Stimulated activated naive B cell treated with anti-CD40 and anti-IgM and Interleukin-4, amounts not matched to agents 10 μg/mL and 1 μg/mL and 100 μg/mL, for 72 hours (primary cell): ENCODE data around the gene ANKZF1.

Source experiments
- ATAC-seq, 2 donors: fragments of 150-1000 bp; cut with Tn5 transposase; replicated peaks; 2 replicates each; pipeline ENCODE4 v1.10.0; 2021; ENCODE audit warnings: moderate library complexity in 1 of 2
- DNase-seq: peaks from one replicate; pipeline ENCODE4 v3.0.0; 2021
- H3K27ac Mint-ChIP-seq: one replicate; pipeline ENCODE4 v1.8.0; 2022; ENCODE audit warnings: mild to moderate bottlenecking, mixed read lengths
- H3K27me3 Mint-ChIP-seq, 2 donors: one replicate each; pipeline ENCODE4 v1.8.0; 2022; ENCODE audit warnings: mixed read lengths in 2 of 2
- H3K36me3 Mint-ChIP-seq, 2 donors: one replicate each; pipeline ENCODE4 v1.8.0; 2022; ENCODE audit warnings: mixed read lengths in 2 of 2, mild to moderate bottlenecking in 1 of 2
- H3K4me1 Mint-ChIP-seq, 2 donors: one replicate each; pipeline ENCODE4 v1.8.0; 2022; ENCODE audit warnings: mixed read lengths in 2 of 2, mild to moderate bottlenecking in 1 of 2
- H3K4me3 Mint-ChIP-seq, 2 donors: one replicate each; pipeline ENCODE4 v1.8.0; 2022; ENCODE audit warnings: mild to moderate bottlenecking in 2 of 2, mixed read lengths in 2 of 2, moderate library complexity in 1 of 2
- H3K9me3 Mint-ChIP-seq, 2 donors: one replicate each; pipeline ENCODE4 v1.8.0; 2022; ENCODE audit warnings: mixed read lengths in 2 of 2, mild to moderate bottlenecking in 1 of 2

The ANKZF1 gene

DNA sequence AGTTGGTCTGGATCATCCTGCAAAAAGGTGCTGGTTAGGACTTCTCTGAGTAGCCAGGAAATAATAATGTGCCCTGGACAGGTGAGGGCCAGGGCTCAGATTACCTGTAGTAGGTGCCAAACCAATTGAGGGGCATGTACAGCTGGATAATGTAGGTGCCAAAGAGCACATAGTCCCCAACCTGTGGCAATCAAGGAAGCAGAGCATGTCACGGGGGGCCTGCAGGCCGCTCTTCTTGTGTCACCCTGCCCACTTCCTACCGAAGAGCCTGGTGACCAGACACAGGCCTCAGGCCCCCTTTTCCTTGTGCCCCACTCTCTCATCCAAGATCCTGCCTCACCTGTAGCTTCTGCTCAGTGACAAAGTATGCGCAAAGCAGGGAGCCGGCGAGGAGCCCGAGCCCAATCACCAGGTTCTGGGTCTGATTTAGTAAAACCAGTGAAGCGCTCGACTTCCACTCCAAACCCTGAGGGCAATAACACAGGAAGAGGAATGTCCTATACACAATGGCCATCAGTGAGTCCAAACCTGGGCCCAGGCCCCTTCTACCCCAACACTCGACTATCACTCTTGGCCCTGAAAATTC, 16.0 kb upstream of the ANKZF1 start:
- Mint-ChIP-seq H3K9me3 (no peaks in the 10 kb centered on the region), H3K27ac (no peak overlapping the region), H3K27me3 (no peaks in the 10 kb centered on the region), H3K36me3 (peaks cover 46 to 48% of the 10 kb centered on the region in 2 donors), H3K4me1 (peaks cover 23 to 47% of the 10 kb centered on the region in 2 donors), H3K4me3 (no peak overlapping the region)
- no peak for DNase-seq
- ATAC-seq, result no peak

DNA sequence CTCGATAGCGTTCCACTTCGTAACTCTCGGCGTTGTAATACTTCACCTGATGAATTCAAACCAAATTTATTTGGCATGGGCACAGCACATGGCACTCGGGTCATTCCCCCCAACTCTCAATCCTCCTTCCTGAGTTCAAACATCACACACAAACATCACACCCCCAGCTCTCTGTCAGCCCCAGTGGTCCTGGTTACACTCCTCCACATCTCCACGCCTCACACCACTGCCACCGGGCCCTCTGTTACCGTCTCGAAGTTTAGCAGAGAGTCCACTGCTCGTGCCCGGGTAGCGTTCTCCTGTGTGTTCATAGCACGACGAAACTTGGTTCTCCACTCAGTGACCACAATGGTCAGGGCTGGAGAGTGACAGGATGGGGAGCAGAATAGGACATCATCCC, 15.5 kb upstream of the ANKZF1 start:
- H3K27me3 Mint-ChIP-seq, result no peaks in the 10 kb centered on the region
- H3K4me1 Mint-ChIP-seq, result peaks cover 21 to 44% of the 10 kb centered on the region in 2 donors
- H3K9me3 Mint-ChIP-seq, result no peaks in the 10 kb centered on the region
- peak overlapping the region; percentile 6 for H3K27ac Mint-ChIP-seq
- H3K4me3 Mint-ChIP-seq, result no peak overlapping the region
- ATAC-seq (no peak), DNase-seq (no peak)
- H3K36me3 Mint-ChIP-seq, result peaks cover 45% of the 10 kb centered on the region in 2 donors

DNA sequence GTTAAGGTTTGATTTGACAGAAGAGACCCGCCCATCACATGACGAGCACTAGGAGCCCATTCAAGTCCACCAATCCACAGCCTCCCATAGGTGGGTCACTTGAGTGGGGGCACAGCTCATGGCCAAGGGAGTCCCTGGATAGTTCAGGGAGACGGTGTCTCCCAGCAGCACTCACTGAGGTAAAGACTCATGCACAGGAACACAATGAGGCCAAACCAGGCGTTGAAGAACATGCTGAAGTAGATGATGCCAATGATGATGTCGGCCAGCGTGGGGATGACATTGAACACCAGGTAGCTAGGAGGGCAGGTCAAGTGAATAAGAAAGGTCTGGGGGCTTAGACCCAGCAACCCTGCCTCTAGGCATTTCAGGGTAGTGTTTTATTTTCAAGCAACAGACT, 14.8 kb upstream of the ANKZF1 start:
- no peaks in the 10 kb centered on the region for H3K9me3 Mint-ChIP-seq
- ATAC-seq (no peak), DNase-seq (no peak)
- H3K27me3 Mint-ChIP-seq, result no peaks in the 10 kb centered on the region
- no peak overlapping the region for H3K4me3 Mint-ChIP-seq
- H3K4me1 Mint-ChIP-seq, result peaks cover 20 to 47% of the 10 kb centered on the region in 2 donors
- no peak overlapping the region for H3K27ac Mint-ChIP-seq
- peaks cover 46 to 48% of the 10 kb centered on the region in 2 donors for H3K36me3 Mint-ChIP-seq

DNA sequence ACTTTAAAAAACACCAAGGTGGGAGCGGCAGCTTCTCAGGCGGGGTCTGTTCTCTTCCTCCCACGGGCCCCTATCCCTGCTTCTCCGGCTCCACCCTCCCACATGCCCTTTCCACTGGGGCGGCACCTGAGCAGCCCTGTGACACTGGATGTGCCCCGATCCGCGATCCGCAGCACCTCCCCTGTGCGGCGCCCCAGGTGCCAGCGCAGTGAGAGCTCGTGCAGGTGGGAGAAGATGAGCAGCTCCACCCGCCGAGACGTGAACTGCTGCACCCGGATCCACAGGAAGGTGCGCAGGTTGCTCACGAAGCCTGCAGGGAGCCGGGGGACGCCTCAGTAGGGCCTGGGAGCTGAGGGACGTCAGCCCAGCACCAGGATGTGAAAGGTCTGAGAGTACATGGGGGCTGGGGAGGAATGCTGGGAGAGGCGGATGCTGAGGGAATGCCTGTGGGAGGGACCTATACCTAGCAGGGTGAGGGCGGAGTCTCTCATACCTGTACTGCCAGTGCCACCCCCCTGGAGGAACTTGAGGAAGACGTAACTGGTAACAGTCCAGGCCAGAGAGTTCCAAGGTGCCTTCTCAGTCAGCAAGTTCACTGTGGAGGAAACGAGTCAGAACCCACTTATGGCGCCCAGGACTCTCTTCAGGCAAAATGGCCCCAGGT, 13.6 kb upstream of the ANKZF1 start:
- Mint-ChIP-seq H3K4me3 (peak overlapping the region in 1 of 2 donors; percentile 32), H3K9me3 (no peaks in the 10 kb centered on the region), H3K27me3 (no peaks in the 10 kb centered on the region), H3K4me1 (peaks cover 21 to 54% of the 10 kb centered on the region in 2 donors), H3K27ac (no peak overlapping the region), H3K36me3 (peaks cover 47 to 57% of the 10 kb centered on the region in 2 donors)
- DNase-seq (no peak), ATAC-seq (no peak)

DNA sequence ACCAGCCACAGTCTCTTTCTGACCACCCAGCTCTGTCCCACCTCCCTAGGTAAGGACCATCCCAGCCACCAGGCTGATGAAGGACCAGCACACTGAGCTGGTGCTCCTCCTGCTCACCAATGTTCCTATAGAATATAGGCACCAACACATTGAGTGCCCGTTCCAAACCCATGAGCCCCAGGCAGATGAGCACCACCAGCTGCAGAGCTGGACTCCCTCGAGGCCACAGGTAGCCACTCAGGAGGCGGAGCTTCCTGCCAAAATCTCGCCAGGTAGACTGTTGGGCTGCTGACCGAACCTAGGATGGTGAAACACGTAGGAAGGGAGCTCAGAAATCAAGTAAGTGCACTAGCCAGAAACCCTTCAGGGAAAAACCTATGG, 13.1 kb upstream of the ANKZF1 start:
- DNase-seq, result no peak
- peaks cover 49 to 59% of the 10 kb centered on the region in 2 donors for H3K36me3 Mint-ChIP-seq
- H3K27ac Mint-ChIP-seq, result peak overlapping the region; percentile 37

DNA sequence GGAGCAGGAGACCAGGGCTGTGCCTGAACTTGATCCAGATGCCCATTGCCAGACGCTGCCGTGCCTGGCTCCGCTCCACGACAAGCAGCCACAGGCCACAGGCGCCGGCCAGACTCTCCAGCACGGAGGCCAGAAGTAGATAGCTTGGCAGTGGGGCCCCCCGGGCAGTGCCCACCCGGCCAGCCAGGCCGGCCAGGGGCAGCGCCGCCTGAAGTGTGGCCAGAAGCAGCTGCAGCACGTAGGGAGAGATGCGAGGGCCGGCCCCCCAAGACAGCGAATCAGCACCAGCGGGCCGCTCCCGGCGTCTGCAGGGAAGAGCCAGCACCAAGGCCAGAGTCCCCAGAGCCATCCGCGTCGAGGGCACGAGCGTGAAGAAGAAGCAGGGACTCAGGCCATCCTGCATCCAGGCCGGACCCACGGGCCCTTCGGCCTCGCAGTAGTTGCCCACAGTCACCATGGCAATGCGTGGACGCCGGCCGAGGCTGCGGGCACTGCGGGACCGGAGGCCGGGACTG, 11.3 kb upstream of the ANKZF1 start:
- peaks cover 45 to 56% of the 10 kb centered on the region in 2 donors for H3K36me3 Mint-ChIP-seq
- H3K9me3 Mint-ChIP-seq, result no peaks in the 10 kb centered on the region
- peak overlapping the region; percentile 90 to 95 for H3K4me3 Mint-ChIP-seq
- no peaks in the 10 kb centered on the region for H3K27me3 Mint-ChIP-seq
- H3K4me1 Mint-ChIP-seq, result peaks cover 21 to 40% of the 10 kb centered on the region in 2 donors
- DNase-seq (no peak), ATAC-seq (peak; percentile 52 to 55)
- H3K27ac Mint-ChIP-seq, result peak overlapping the region; percentile 93

More for the DNA sequence above, 13.1 kb upstream of the ANKZF1 start:
- H3K4me1 Mint-ChIP-seq, result peaks cover 21 to 50% of the 10 kb centered on the region in 2 donors
- H3K4me3 Mint-ChIP-seq, result peak overlapping the region; percentile 64 to 95
- no peaks in the 10 kb centered on the region for H3K27me3 Mint-ChIP-seq
- H3K9me3 Mint-ChIP-seq, result no peaks in the 10 kb centered on the region
- ATAC-seq, result no peak

DNA sequence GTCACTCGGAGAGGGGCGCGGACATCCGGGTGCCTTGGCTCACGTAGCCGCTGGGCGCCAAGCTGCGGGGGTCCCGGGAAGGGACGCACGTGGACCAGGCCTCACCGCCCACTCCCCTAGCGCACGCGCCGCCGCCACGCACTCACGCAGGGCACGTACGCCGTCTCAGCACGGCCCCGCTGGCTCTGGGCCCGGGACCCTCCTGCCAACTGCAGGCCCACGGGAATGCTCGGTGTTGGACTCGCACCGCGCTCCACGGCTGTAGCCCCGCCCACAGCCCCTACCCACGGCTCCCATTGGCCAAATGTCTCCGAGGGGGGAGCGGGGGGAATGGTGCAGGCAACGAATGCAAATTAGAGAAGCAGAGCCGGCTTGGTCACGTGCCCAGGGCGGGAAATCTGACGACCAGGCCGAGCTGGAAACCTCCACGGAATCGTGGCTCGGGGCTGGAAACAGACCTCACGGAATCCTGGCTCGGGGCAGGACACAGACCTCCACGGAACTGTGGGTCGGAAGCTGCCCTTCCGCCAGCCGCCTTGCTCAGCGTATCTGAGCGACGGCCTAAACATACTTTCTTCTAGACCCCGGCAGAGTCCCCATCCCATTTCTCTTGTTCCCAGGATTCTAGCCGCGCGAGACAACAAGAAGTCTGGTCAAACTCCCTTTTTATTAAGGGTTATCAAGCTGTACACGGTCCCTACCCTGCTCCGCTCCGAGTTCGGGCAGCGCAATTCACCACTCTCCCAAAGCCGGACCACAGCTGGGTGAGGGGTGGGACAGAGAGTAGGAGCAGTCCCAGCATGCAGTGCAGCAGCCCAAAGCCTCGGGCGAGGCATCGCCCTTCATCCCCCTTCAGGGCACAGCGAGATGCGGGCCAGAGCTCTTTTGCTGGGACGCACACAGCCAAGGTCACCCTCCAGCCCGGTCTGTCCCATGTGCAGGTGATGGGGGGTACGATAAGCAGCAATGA, 10.6 kb upstream of the ANKZF1 start, which contains the start of gene ABCB6:
Gene ABCB6 (minus strand): TSS at position 227 of the 970 bp plus-strand sequence. CDS start 285 bp downstream, outside the sequence.
- Mint-ChIP-seq H3K36me3 (peaks cover 44 to 59% of the 10 kb centered on the region in 2 donors), H3K9me3 (no peaks in the 10 kb centered on the region), H3K27ac (peak within 1 kb of the TSS; percentile 93), H3K27me3 (no peaks in the 10 kb centered on the region), H3K4me1 (peaks cover 21 to 40% of the 10 kb centered on the region in 2 donors), H3K4me3 (peak within 1 kb of the TSS; percentile 90 to 95)
- DNase-seq (peak; percentile 86), ATAC-seq (peak; percentile 84 to 91)

DNA sequence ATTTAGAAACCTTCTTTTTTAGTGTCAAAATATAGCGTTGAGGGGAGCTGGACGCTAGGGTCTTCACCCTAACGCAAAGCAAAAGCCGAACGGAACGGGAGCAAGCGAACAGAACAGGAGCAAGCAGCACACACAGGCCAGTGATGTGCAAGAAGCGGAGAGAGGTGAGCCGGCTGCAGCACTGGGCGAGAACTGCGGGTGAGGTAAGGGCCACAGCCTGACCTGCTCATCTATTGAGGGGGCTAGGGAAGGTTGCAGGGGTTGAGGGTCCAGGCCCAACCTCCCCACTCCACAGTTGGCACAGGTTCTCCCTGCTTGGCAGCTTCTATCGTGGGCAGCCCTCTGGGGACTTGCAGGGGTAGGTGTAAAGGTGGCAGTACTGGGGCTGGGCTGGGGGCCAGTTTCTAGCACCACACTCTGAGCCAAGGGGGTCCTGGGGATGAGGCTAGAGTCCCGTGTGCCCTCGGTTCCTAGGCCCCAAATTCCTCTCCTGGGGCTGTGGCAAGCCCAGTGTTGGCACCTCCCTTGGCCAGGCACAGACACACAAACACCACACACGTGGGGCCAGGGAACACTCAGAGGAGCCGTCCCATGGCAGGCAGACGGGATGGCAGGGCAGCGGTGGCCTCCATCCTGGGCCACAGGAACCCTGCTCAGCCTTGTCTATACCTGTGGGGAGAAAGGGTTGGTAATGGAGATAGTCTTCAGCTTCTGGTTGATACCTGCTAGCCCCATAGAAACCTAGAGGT, 9.6 kb upstream of the ANKZF1 start:
- Mint-ChIP-seq H3K36me3 (peaks cover 46 to 59% of the 10 kb centered on the region in 2 donors), H3K27me3 (no peaks in the 10 kb centered on the region), H3K4me1 (peaks cover 20 to 43% of the 10 kb centered on the region in 2 donors), H3K9me3 (no peaks in the 10 kb centered on the region), H3K4me3 (peak overlapping the region; percentile 6 to 95), H3K27ac (no peak overlapping the region)
- DNase-seq, result no peak
- ATAC-seq, result no peak

DNA sequence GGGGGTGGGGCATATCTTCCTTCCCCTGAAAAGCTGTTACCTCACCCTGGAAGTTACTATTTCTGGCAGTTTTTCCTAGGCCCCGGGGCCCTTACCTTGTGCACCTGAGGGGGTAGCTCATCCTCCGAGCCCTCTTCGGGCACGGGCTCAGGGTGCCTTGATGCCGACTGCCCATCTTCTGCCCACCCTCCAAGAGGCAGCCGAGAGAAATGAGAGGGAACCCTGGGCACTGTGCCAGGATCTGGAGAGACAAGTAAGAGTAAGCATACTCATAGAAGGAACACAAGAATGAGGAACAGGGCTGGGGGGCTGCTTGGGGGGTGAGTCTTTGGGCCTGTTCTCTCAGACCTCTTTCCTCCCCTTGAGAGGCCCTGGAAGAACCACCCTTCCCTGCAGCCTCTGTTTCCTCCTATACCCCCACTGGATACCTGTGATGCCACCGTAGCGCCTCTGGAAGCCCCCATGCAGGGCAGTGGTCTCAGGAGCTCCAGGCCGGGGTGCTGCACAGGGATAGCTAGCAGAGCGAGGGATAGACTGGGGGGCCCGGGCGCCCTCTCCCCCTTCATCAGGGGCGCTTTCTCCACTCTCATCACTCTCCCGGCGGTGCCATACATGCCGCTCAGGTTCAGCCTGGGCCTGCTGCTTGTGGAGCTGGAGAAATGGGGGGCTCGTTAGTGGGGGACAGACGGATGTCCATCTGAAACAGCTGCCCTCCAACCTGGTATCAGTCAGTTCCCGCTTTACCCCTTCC, 8.8 kb upstream of the ANKZF1 start:
- ATAC-seq (no peak), DNase-seq (no peak)
- peaks cover 53 to 63% of the 10 kb centered on the region in 2 donors for H3K36me3 Mint-ChIP-seq
- H3K4me3 Mint-ChIP-seq, result no peak overlapping the region
- peaks cover 20 to 47% of the 10 kb centered on the region in 2 donors for H3K4me1 Mint-ChIP-seq
- no peaks in the 10 kb centered on the region for H3K27me3 Mint-ChIP-seq
- H3K9me3 Mint-ChIP-seq, result no peaks in the 10 kb centered on the region
- no peak overlapping the region for H3K27ac Mint-ChIP-seq

DNA sequence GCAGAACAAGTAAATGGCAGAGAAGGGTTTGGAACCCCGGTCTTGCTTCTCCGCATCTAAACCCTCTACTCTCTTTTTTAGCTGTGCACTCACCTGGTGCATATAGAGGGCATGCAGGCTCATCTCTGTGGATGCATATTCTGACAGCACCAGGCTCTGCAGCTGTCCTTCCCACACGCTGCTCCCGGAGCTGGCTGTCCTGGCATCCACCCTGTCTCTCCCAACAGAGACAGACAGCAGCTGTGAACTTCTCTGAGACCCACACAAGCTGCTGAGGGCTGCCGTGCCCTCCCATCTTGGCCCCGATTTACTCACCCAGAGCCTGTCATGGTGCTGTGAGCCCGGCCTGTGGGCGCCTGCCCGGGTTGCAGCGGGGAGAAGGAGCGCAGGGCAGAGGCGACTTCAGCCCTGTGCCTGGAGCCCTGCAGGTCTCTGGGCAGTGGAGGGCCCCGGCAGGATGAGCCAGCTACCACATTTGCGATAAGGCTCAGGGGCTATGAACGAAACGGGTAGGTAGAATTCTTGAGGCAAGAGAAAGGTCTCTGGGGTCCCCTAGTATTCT, 7.6 kb upstream of the ANKZF1 start:
- Mint-ChIP-seq H3K36me3 (peaks cover 48 to 58% of the 10 kb centered on the region in 2 donors), H3K27me3 (no peaks in the 10 kb centered on the region), H3K9me3 (no peaks in the 10 kb centered on the region), H3K4me1 (peaks cover 14 to 40% of the 10 kb centered on the region in 2 donors), H3K4me3 (no peak overlapping the region), H3K27ac (no peak overlapping the region)
- no peak for DNase-seq
- ATAC-seq, result no peak

DNA sequence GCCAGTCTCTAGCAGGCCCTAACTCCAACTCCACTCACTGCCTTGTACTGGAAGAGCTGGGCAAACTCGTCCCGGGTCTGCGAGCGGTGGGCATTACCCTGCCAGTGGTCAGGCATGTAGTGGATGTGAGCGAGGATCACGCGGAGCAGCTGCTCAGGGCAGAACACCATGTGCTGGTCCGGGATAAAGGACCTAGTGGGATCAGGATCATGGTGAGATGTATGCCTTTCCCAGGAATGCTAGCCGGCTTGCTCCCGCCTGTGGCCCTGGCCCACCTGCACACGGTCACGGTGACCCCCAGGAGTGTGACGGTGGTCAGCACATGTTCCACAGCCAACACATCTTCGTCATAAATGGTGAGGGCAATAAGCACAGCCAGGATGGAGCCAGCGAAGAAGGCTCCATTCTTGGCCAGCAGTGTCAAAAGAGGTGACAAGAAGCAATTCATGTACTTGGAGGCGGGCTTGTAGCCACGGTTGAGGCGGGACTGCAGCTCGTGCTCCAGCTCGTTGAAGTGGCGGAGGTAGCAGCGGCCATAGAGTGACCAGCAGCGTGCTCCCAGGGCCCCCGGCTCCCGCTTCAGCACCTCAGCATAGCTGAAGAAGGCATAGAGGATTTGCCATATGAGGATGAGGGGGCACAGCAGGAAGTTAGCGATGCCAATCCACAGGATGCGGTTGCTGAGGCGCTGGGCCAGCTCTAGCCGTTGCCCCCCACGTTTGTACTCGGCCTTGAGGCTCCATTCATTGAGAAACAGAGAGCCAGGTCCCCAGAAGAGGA, 5.6 kb upstream of the ANKZF1 start:
- Mint-ChIP-seq H3K4me3 (no peak overlapping the region), H3K27ac (no peak overlapping the region), H3K27me3 (no peaks in the 10 kb centered on the region), H3K9me3 (no peaks in the 10 kb centered on the region), H3K4me1 (peaks cover 15 to 46% of the 10 kb centered on the region in 2 donors), H3K36me3 (peaks cover 48 to 62% of the 10 kb centered on the region in 2 donors)
- DNase-seq (no peak), ATAC-seq (no peak)

DNA sequence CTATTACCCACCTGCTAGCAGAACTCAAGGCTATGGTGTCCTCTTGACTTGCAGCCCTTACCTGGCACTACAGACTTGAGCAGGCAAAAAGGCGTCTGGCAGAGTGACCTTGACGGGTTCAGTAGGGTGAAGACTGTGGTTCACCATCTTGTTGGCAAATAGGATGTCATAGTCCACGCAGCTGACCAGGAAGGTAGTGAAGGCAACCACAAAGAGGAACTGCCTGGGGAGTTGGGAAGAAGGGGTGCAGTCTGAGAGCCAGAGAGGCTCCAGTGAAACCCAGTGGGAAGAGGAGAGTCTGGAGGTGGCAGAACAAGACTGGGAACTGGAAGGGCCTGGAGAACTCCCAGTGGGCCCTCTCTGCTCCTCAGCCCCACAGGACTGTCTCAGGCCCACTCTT, 4.3 kb upstream of the ANKZF1 start:
- H3K4me3 Mint-ChIP-seq, result no peak overlapping the region
- H3K36me3 Mint-ChIP-seq, result peaks cover 52 to 63% of the 10 kb centered on the region in 2 donors
- H3K9me3 Mint-ChIP-seq, result no peaks in the 10 kb centered on the region
- no peaks in the 10 kb centered on the region for H3K27me3 Mint-ChIP-seq
- H3K4me1 Mint-ChIP-seq, result peaks cover 15 to 32% of the 10 kb centered on the region in 2 donors
- no peak for ATAC-seq
- DNase-seq, result no peak
- peak overlapping the region; percentile 25 for H3K27ac Mint-ChIP-seq
